G401 (cell line): ENCODE results near the gene ARL4D. TPM values are rescaled to one million over a fixed set of nuclear protein-coding genes. Genes with fewer than 3 reads are reported as not detected.
"Not testable (repeated sequence)": the region's sequence is repeated elsewhere in the genome, so short reads cannot be mapped to it uniquely, and the experiment has no call there.

Source experiments
- DNase-seq: peaks from one replicate; pipeline ENCODE4 v3.0.0-alpha.2; 2015; ENCODE audit warnings: low spot score
- in situ Hi-C: cut with HindIII; loops from 2 replicates; pipeline ENCODE4 v1.10.0; 2016; ENCODE audit warnings: low sequenced_read_pairs, mixed read lengths
- total RNA-seq: library from RNA; depleted of rRNA; stranded (reverse); fragments of >200 nt; shearing (Covaris generic); gene quantifications from 2 replicates; pipeline ENCODE4 v1.2.3, GENCODE V29; 2014

The ARL4D gene
- total RNA-seq, 1 experiment from 2014 or later: 16.7 TPM

- in situ Hi-C loops: no loop called here
- DNase-seq: peak; percentile 89
These were observed 9.5 kb upstream of the ARL4D start for GRCh38 chr17:43389046-43389947.

DNA sequence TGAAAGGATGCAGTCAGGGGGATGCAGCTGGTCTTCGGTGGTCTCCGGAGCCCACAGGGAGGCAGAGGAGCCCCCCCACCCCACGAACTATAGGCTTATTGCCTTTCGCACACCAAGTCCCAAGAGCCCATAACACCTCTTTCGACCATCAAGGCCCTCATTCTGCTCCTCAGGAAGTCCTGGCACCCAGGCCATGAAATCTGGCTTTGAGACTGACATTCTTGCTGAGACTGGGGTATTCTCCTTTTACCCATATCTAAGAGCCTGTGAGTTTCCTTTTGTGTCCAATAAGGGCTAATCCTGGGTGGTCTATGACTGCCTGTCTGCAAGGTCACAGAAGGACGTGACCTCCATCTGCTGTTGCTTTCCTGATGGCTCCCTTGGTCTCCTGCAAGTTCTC is 6.4 kb upstream of the ARL4D start:
- in situ Hi-C loops: no loop called here
- no peak for DNase-seq

DNA sequence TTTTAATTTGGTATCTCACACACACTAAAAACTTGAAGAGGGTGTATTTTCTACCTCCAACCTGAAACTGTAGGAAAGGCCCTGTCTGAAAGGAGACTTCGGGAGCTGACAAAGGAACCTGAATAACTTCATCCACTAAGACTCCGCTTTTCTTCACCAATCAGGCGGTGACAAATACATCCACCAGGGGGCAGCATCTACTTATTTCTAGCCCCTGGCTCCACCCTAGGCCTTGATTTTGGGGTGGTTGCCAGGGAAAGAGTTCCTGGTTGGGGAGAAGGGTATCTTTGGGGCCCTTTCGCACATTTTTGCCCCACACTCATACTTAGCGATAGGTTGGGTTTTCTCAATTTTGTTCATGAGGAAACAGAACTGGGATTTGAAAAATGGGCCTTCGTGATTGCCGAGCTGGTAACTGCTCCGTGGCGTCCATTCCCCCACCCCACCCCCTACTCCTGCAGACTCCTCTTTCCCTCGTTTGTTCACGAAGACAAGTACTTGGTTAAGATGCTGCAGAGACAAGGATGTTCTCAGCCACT is 4.8 kb upstream of the ARL4D start:
- DNase-seq: peak; percentile 94
- in situ Hi-C loops: no loop called here

GRCh38 chr17:43394696-43395095 is 4.1 kb upstream of the ARL4D start:
- DNase-seq, in situ Hi-C loops: not testable (repeated sequence)

GRCh38 chr17:43395165-43395564 is 3.6 kb upstream of the ARL4D start:
- in situ Hi-C loops: no loop called here
- no peak for DNase-seq

- no peak for DNase-seq
- in situ Hi-C loops: no loop called here
These were observed 2.2 kb upstream of the ARL4D start for GRCh38 chr17:43396491-43397060.

- in situ Hi-C loops: no loop called here
- DNase-seq: peak; percentile 22
These were observed 1.1 kb downstream of the ARL4D start for GRCh38 chr17:43399839-43400328.

- DNase-seq: peak; percentile 10
- in situ Hi-C loops: no loop called here
These were observed 2.3 kb downstream of the ARL4D start for GRCh38 chr17:43400943-43401717.

- DNase-seq: no peak
- in situ Hi-C loops: no loop called here
These were observed 3.3 kb downstream of the ARL4D start for GRCh38 chr17:43402078-43402477.

DNA sequence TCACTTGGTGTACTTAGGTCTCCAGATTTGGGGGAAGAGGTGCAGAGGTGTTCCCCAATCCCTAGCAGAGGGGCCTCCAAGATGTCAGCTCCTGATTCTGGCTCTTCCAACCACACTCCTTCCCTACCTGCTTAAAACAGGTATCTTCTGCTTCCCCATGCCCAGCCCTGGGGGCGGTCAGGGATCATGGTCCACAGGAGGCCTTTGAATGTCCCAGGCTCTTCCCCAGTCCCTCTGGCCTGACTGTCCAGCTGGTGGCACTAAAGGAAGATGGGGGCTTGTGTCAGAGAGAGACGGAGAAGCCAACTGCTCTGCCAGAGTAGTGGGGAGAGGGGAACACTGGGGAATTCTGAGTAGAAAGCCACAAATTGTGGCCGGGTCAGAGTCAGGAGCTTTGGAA is 3.8 kb downstream of the ARL4D start:
- in situ Hi-C loops: no loop called here
- no peak for DNase-seq

DNA sequence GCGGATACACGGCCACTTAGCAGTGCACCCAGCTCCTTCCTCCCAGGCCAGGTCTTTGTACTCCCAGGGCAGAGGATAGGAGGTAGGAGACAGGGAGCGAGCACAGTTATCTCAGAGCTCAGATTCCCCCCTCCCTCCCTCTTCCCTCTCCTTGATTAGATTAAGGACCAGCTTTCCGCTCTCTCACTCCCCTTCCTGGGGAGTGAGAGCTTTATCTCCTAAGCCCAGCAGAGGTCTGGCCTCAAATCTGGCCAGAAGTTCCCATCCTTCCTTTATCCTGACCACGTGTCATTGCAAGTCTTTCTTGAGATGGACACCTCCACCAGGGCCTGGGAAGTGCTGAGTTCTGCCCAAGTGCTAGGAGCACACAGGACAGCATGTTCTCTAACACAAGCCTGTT is 5.1 kb downstream of the ARL4D start:
- in situ Hi-C loops: no loop called here
- DNase-seq: no peak

DNA sequence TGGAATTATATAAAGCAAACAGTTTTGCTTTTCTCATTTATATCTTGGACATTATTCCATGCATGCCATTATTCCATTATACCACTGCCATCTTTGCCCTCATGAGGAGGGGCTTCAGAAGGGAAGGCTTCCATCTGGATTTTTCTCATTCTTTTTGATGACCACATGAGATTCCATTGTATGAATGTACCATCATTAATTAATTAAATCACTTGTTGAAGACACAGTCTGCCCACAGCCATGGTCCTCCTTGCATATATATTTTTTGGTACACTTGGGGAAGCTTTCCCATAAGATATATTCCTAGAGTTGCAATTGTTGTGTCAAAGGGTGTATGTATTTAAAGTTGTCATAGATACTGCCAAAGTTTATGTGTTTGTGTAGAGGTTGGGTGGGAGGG is 7.1 kb downstream of the ARL4D start:
- in situ Hi-C loops: no loop called here
- no peak for DNase-seq

DNA sequence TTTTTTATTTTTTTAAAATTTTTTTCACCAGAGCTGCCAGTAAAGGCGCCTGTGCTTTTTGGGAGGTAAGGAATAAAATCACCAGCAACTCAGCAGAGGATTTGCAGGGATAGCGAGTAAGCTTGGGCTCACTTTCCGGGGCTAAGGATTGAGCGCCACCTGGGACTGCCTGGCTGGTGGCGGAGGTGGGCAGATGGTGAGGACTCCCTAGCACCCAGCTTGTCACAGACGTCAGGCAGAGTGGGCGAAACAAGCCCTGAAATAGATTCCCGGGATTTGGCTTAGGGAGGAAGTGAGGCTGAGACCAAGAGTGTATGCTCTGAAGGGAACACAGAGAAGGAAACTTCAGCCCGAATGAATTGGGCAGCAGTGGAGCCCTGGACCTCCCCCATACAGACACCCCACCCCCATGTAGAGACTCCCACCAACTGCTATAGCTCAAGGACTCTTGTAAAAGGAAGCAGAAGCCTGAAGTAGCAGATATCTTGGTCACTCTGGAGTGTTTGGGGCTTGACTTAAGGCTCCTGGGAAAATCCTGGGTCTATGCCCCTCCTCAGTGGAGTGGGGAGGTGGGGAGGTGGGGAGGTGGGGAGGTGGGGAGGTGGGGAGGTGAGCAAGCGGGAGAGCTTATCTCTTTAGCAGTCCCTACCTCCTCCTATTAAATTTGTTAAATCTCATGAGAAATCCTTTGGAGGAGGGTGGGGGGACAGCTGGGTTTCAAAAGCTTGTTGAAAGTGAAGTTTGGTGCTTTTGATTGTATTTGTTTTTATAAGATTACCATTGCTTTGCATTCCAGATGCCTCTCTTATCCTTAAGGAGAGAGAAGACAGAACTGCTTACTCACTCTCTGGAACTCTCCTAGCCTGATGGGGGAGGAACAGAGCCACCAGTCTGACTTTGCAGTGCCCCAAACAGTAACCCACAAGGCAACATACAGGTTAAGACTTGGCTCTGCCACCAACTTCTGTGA is 8.2 kb downstream of the ARL4D start:
- in situ Hi-C loops: no loop called here
- peak; percentile 26 for DNase-seq

DNA sequence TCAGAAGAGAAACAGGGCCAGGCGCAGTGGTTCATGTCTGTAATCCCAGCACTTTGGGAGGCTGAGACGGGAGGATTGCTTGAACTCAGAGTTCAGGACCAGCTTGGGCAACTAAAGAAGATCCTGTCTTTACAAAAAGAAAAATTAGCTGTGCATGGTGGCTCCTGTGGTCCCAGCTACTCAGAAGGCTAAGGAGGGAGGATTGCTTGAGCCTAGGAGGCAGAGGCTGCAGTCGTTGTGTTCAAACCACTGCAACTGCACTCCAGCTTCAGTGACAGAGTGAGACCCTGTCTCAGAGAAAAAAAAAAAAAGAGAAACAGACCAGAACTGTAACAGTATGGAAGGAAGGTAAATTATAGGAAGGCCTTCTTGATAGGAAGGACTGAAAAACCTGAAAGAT is 10.3 kb downstream of the ARL4D start:
- DNase-seq: no peak
- in situ Hi-C loops: no loop called here

- DNase-seq: no peak
- in situ Hi-C loops: no loop called here
These were observed 12.0 kb downstream of the ARL4D start for GRCh38 chr17:43410557-43411368.

DNA sequence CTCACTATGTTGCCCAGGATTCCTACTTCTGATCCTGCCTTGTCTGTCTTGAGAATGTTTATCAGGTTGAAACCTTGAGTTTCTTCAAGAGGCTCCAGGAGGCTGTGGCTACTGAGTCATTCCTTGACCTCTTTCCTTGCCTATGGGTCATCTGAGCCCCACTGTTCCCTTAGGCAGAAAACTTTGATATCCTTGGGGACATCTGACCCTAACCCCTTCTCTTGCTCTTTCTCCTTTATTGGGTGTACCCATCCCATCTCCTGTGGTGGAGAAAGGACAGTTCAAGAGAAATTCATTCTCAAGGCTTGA is 12.5 kb downstream of the ARL4D start:
- DNase-seq: no peak
- in situ Hi-C loops: no loop called here

- DNase-seq: no peak
- in situ Hi-C loops: no loop called here
These were observed 13.0 kb downstream of the ARL4D start for GRCh38 chr17:43411749-43412148.

DNA sequence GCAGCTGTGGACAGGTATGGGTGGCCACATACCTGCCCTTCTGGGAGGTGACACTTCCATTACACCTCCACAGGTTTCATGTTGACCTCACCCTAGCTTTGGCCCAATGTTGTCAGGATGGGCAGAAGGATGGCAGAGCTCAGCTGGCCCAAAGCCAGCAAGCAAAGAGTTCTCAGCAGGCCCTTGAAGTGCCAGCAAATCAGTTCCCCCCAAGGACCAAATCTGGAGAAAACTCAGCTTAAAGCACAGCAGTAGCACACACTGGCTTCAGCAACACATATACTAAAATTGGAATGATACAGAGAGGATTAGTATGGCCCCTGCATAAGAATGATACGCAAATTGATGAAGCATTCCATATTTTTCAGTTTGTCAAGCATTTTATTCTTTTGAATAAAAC is 13.4 kb downstream of the ARL4D start:
- in situ Hi-C loops: no loop called here
- DNase-seq: no peak
